CD4-positive, alpha-beta T cell treated with Interleukin-4 for 4 hours (primary cell): ENCODE data around the gene ZNF619.

ENCODE experiments used
- DNase-seq: peaks from one replicate; pipeline ENCODE4 v3.0.0-alpha.2; 2020

The ZNF619 gene

DNA sequence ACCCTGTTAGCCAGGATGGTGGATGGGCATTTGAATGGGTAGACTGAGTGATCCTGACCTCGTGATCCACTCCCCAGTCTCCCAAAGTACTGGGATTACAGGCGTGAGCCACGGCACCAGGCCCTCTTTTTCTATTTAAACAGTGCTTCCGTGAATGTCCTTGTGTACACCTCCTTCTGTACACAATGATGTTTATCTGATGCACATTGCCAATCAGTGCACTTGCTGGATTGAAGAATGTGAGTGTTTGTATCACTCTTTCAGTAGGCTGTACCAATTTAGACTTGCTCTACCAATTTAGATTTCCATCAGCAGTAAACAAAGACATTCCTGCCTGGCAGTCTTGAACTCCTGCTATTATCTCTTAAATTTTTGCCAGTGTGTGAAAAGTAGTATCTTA lies 8.9 kb upstream of the ZNF619 start:
- DNase-seq: no peak

DNA sequence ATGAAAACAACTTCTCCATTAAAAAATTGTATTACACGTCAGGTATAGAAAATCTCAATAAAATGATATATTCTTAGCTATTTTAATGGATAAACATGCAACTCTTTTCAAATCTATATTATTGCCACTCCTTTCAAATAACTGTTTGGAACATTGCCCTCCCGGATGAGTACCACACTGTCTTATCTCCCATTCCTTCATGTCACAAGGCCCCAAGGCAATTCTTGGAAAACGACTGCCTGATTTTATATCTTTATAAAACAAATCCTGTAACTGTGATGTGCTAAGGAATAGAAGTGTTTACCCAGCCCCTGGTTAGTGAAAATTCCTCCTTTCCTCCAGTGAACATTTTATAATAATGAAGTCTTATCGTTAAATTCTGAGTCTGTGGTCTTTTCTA lies 6.2 kb upstream of the ZNF619 start:
- no peak for DNase-seq

DNA sequence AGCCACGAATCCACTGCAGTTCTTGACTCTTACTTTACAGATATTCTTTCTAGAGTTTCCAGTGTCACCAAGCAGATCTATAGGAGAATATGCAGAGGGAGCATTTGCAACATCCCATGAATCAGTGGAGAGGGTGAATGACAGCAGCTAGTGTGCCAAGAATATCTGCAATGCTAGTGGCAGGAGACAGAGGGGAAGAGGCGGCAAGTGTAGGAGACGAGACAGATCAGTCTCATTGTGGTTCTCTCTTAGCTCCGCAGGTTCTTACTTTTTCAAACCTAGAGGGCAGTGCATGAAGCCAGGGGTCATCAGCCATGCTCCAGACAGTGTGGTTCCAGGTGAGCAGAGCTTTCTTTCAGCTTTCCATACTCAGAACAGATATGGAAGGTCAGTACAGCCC lies 744 bp downstream of the ZNF619 start:
- no peak for DNase-seq

DNA sequence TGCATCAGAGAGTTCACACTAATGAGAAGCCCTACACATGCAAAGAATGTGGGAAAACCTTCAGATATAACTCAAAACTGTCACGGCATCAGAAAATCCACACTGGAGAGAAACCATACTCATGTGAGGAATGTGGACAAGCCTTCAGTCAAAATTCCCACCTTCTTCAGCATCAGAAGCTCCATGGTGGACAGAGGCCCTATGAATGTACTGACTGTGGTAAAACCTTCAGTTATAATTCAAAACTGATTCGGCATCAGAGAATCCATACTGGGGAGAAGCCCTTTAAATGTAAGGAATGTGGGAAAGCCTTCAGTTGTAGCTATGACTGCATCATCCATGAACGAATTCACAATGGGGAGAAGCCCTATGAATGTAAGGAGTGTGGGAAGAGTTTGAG lies 10.2 kb downstream of the ZNF619 start:
- DNase-seq: no peak

- no peak for DNase-seq
These were observed 14.0 kb downstream of the ZNF619 start for GRCh38 chr3:40490916-40491315.

DNA sequence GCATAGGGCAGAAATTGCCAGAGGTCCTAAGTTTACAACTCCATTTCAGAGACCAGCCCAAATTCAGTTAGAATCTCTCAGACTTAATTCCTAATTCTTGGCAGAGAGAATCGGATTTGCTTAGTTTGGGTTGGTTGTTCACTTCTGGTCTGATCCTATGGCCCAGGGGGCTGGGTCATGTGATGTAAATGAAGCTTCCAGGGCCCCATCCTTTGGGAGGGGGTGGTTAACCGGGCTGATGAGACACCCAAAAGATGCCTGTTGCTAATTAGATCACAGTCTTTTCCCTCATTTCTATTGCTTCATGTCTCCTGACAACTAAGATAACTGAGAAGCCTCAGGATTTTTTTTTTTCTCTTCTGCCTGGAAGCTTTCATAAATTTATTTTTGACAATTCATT lies 17.8 kb downstream of the ZNF619 start:
- DNase-seq: no peak

DNA sequence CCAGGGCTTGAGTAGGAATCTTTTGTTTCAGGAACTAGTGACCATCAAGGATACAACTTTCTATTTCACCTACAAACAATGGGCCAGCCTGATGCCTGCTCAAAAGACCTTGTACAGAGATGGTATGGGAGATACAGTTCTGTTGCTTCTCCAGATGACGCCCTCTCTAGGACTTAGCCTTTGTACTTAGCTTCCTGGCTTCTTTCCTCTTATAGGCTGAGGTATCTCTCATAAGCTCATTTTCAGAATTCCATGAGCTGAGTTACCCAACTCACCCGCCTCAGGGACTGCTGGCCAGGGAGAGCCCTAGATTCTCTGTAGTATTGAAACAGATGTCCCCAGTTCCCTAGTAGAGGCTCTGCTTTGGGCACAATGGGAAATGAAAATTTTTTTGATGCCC lies 20.4 kb downstream of the ZNF619 start:
- no peak for DNase-seq

GRCh38 chr3:40499952-40500351 lies 23.0 kb downstream of the ZNF619 start:
- DNase-seq: no peak

DNA sequence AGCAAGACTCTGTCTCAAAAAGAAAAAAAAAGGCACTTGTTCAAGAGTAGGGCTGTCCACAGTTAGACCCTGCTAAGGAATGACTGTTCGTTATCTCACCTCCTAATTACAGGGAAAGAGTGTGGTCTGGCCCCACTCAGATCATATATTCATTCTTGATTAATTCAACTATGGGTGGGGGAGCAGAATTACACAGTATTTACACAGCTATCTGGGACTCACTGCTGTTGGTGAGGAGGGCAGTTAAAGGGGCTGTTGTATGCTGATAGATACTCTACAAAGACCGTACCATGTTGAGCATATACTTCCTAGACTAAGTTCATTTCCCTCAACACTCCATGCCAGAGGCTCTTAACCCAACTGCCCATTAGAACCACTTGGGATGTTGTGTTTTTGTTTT lies 25.1 kb downstream of the ZNF619 start:
- DNase-seq: no peak

DNA sequence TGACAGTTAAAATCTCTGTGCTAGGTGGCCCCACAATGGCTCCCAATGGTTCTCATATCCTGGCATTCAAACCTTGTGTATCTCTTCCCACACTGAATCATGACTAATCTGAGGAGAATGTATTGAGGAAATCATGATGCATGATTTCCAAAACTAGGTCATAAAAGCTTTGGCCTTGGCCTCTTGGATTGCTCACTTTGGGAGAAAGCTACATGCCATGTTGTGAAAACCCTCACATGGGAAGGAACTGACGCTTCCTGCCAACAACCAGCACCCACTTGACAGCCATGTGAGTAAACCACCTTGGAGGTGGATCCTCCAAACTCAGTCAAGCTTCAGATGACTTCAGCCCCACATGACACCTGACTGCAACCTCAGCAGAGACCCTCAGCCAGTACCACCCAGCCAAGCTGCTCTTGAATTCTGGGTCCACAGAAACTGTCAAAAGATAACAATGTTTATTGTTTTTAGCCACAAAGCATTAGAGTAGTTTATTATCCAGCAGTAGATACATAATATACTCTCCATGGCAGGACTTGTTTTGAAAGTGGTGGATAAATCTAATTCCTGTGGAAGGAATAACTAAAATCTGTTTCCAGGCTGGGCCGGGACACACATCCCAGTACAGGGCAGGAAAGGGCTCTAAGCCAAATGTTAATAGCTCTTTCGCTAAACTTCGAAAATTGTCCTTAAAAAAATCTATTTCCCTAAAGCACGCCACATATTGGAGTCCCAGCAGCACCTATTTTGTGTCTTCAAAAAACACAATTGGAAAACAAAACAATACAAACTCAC lies 27.9 kb downstream of the ZNF619 start:
- no peak for DNase-seq

- peak; percentile 61 for DNase-seq
These were observed 28.9 kb downstream of the ZNF619 start, which contains the start of gene ZNF620 for GRCh38 chr3:40505599-40506462. Gene ZNF620, plus strand, starts transcription at chr3:40506039. Its CDS starts 314 bp downstream, at chr3:40506353.

DNA sequence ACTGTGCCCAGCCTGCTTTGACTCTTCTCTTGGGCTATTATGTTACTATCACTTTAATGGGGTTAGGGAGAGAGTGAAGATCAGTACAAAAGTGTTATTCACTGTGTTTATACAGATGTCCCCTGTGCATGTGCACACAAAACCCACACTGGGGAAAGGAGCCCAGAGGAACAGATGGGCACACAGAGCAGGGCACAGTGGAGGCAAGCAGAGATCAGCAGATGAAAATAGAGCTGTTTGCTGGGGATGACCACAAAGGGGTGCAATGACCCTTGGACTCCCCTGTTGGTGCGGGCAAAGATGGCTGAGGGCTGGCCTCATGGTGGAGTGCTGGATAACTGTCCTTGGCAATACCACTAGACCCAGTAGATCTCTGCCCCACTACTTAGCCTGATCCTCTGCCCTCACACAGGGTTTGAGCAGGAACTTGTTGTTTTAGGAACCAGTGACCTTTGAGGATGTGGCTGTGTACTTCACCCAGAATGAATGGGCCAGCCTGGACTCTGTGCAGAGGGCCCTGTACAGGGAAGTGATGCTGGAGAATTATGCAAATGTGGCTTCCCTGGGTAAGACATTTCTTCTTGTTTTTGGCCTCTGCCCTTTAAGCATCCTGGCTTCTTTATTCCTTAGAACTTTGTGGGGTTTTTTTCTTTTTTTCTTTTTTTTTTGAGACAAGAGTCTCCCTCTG lies 34.3 kb downstream of the ZNF619 start:
- no peak for DNase-seq

- DNase-seq: no peak
These were observed 39.3 kb downstream of the ZNF619 start for GRCh38 chr3:40516201-40516600.

DNA sequence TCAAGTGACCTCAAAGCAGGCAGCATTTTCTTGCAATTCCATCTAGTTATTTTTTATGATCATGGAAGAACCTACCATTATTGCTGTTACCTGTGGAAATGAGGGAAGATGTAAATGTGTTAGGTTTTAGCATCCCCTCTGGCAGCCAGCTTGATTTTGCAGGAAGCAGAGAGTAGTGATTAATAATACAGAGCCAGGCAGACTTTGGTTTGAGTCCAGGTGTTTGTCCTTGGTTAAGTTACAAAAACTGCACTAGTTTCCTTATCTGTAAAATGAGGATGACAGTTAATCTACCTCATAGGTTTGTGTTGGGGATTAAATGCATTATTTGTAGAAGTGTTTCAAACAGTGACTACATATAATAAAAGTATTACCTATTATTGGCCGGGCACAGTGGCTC lies 41.1 kb downstream of the ZNF619 start:
- DNase-seq: no peak

DNA sequence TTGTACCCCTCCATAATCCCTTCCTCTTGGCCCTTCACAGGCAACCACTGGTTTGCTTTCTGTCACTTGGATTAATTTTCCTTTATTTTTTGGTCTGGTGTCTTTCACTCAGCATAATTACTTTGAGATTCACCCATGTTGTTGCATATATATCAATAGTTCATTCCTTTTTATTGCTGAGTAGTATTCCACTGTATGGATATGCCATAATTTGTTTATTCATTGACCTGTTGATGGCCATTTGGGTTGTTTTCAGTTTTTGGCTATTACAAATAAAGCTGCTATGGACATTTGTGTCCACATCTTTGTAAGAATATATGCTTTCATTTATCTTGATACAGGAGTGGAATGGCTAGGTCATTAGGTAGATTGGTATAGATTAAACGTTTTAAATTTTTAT lies 41.9 kb downstream of the ZNF619 start:
- no peak for DNase-seq

DNA sequence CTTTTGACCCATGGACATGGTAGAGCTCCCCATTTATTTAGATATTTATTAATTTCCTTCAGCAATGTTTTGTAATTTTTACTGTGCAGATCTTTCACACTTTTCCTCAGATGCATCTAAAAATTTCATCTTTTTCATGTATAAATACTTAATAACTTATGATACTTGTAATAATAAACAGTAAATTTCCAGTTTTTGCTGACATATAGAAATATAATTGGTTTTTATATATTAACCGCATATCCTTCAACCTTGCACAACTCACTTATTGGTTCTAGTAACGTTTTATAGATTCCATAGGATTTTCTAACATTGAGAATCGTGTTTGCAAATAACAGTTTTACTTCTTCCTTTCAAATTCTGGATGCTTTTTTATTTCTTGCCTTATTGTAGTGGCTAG lies 44.3 kb downstream of the ZNF619 start:
- no peak for DNase-seq

- DNase-seq: no peak
These were observed 46.9 kb downstream of the ZNF619 start for GRCh38 chr3:40523781-40524180.

DNA sequence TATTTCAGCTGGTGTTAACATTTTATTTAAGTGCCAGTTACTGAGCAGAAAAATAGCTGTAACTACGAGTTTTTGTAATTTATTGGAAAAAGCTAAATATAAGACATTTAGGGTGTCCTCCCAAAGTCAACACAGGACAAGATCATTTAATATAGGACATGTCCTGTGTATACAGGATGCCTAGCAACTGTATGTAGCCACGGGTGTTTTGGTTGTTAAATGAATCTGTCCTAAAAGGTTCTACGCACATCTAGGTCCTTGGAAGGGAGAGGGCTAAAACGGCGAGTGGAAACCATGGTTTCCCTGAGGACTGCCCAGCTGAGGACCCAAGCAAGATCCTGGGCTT lies 47.3 kb downstream of the ZNF619 start:
- no peak for DNase-seq

GRCh38 chr3:40524568-40525285 lies 47.8 kb downstream of the ZNF619 start, which contains the start of gene ZNF621:
Gene ZNF621, plus strand, starts transcription at chr3:40524960. Its CDS starts 881 bp downstream, at chr3:40525841.
- DNase-seq: peak; percentile 84

DNA sequence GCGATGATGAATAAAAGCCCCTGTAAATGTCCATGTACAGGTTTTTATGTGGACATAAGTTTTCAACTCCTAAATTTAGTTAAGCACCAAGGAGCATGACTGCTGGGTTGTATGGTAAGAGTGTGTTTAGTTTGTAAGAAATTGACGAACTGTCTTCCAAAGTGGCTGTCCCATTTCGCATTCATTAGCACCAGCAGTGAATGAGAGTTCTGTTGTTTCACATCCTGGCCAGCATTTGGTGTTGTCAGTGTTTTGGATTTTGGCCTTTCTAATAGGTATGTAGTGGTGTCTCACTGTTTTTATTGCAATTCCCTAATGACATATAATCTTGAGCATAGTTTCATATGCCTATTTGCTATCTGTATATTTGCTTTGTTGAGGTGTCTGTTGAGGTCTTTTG lies 51.5 kb downstream of the ZNF619 start:
- DNase-seq: no peak

DNA sequence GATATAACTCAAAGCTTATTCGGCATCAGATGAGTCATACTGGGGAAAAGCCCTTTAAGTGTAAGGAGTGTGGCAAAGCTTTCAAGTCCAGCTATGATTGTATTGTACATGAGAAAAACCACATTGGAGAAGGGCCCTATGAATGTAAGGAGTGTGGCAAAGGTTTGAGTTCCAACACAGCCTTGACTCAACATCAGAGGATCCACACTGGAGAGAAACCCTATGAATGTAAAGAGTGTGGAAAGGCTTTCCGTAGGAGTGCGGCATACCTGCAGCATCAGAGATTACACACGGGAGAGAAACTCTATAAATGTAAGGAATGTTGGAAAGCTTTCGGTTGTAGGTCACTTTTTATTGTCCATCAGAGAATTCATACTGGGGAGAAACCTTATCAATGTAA lies 55.3 kb downstream of the ZNF619 start:
- DNase-seq: no peak

- no peak for DNase-seq
These were observed 57.4 kb downstream of the ZNF619 start for GRCh38 chr3:40534283-40534682.
